22Rv1 (cell line): ENCODE measurements around the gene UXS1.
"Not testable (repeated sequence)": the region's sequence is repeated elsewhere in the genome, so short reads cannot be mapped to it uniquely, and the experiment has no call there.

Experiments
- H3K27ac ChIP-seq: fragments of 450-650 bp; 2 replicates; pipeline ENCODE4 v1.5.1; 2017
- CTCF ChIP-seq: fragments of 450-650 bp; IDR thresholded peaks from 2 replicates; pipeline ENCODE4 v1.5.1; 2017; ENCODE audit warnings: mild to moderate bottlenecking
- ZFX ChIP-seq: fragments of 450-650 bp; IDR thresholded peaks from 2 replicates; pipeline ENCODE4 v1.6.1; 2017; ENCODE audit warnings: antibody characterized with exemption, borderline replicate concordance

Gene UXS1

GRCh38 chr2:106193977-106194778 is at the start of gene UXS1:
Gene UXS1 (minus strand): TSS chr2:106194301. CDS start chr2:106194241, 60 bp downstream.
- TF ChIP-seq ZFX (no peak), CTCF (peak; percentile 13; the same call in 1 of the 2 replicates)
- H3K27ac ChIP-seq: peak within 1 kb of the TSS; percentile 20; the same call in 1 of the 2 replicates

- not testable (repeated sequence) for H3K27ac ChIP-seq
Measured at GRCh38 chr2:106239491-106239890, 45.4 kb upstream of the UXS1 start.

GRCh38 chr2:106235392-106235791 is 41.3 kb upstream of the UXS1 start:
- not testable (repeated sequence) for H3K27ac ChIP-seq

GRCh38 chr2:106233350-106233706 is 39.2 kb upstream of the UXS1 start:
- TF ChIP-seq ZFX (no peak), CTCF (no peak)

GRCh38 chr2:106232638-106233349 is 38.7 kb upstream of the UXS1 start:
- H3K27ac ChIP-seq: no peak overlapping the region
- TF ChIP-seq CTCF (no peak), ZFX (no peak)

More at GRCh38 chr2:106233350-106233706, 39.2 kb upstream of the UXS1 start:
- no peak overlapping the region for H3K27ac ChIP-seq

- no peak overlapping the region for H3K27ac ChIP-seq
- no peak for TF ChIP-seq CTCF
- TF ChIP-seq ZFX: no peak
Measured at GRCh38 chr2:106223347-106223746, 29.2 kb upstream of the UXS1 start.

- not testable (repeated sequence) for H3K27ac ChIP-seq
Measured at GRCh38 chr2:106222057-106222456, 28.0 kb upstream of the UXS1 start.

GRCh38 chr2:106219813-106220212 is 25.7 kb upstream of the UXS1 start:
- TF ChIP-seq CTCF (no peak), ZFX (no peak)
- no peak overlapping the region for H3K27ac ChIP-seq

GRCh38 chr2:106219157-106219556 is 25.1 kb upstream of the UXS1 start:
- not testable (repeated sequence) for H3K27ac ChIP-seq
